HG03565 (cell line): Measurements from ENCODE around the gene TARBP2.
"Not testable (repeated sequence)": the region's sequence is repeated elsewhere in the genome, so short reads cannot be mapped to it uniquely, and the experiment has no call there.

Source experiments
- ATAC-seq: cut with Tn5 transposase; IDR thresholded peaks from one replicate; pipeline ENCODE4 v1.9.1; 2021; ENCODE audit warnings: mild to moderate bottlenecking, moderate library complexity; ENCODE audit not compliant: unreplicated experiment

TARBP2 gene

DNA sequence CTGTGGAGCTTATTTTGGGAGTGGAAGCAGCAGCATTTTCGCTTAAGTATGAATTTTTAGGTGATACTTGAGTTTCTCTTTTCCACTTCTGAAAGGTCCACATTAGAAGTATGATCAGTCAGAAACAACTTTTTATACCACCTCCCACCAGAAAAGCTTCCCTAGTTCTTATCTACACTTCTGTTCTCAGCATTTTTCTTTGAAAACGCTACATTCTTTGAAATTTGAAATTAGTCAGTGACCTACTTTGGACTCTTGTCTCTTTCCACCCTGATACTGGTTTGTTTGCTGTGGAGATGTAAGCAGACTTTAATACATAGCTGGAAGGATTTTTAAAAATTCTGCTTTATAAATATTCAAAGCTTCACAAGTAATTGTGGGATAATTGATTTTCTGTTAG, 27.0 kb upstream of the TARBP2 start:
- ATAC-seq = no peak

DNA sequence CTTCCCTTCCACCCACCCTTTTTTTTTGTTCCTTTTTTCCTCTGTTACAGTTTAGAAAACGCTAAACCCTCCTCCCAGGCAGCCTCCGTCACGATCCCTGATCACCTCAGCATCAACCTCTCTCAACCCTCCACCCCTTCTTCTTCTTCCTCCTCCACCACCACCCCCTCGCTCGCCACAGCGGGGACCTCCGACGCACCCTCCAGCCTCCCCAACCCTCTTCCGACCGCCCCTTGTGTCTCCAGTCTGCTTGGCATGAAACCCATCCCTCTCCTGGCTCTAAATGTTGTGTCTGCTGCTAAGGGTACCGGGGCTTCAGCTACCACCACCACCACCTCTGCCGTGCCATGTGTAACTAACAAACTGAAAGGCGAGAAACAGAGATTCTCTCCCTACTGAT, 26.3 kb upstream of the TARBP2 start:
- ATAC-seq = no peak

DNA sequence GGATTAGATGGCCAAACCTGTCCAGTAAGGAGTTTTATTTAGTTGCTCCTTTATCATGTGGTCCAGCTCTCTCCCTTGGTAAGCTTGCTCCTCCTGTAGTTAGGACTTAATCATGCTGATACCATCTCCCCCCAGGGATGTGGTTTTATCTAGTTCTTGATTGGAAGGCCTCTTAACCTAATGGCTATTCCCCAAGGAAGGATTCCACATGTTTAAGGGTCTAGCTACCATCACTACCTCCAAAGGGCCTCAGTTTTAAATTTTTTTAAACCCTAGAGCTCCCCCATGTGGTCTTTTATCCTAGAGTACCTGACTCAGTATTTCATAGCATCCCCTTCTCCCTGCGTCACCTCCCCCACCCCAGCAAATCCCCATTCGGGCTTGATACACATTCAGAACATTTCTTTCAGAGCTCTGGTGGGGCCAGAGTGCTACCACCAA, 24.3 kb upstream of the TARBP2 start:
- no peak for ATAC-seq

GRCh38 chr12:53478865-53479264, 22.2 kb upstream of the TARBP2 start:
- no peak for ATAC-seq

- ATAC-seq = no peak
These were observed 21.8 kb upstream of the TARBP2 start for GRCh38 chr12:53479331-53479730.

DNA sequence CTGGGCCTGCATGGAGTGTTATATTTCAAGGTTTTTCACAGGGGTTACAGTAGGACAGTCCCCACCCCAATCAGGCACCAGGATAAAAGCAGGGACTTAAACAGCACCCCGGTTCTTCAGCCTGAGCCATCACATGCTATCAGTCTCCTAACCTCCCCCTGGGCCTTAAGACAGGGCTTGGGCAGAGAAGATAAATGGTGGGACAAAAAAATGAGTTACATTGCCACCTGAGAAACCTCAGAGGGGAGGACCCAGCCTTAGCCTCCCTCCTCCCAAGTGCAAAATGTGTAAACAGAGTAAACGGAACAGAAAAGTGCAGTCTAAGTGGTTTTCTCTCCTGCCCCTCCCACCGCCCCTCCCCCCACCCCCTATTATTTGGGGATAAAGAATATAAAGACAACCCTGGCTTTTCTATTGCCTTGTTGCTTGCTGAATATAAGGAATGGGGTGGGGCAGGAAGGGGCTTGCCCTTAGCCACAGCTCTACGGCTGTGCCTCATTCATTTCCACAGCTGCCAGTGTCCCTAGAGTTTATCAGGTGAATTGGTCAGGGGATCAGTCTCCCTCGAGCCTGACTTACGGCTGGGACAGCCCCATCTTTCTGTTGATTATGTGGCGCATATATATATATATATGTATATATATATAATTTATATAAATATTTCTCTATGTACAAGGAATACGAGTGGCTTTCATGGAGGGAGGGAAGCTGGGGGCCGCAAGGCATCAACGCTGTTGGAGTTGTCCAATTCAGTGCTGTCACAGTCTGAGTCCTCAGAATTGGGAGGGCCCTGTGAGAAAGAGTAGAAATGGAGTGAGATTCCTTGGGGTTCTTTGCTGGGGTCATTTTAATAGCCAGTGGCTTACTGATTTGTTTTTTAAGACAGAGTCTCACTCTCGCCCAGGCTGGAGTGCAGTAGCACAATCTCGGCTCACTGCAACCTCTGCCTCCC, 20.3 kb upstream of the TARBP2 start:
- no peak for ATAC-seq

DNA sequence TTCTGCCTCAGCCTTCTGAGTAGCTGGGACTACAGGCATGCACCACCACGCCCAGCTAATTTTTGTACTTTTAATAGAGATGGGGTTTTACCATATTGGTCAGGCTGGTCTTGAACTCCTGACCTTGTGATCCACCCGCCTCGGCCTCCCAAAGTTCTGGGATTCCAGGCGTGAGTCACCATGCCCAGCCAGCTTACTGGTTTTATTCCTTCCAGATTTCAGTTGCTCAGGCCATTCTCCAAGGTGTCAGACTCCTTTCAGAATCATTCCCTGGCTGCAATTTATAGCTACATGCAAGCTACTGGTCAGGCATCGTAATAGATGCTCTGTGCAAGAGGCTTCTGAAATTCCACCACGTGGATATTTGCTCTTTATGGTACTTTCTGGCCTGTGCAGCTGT, 19.6 kb upstream of the TARBP2 start:
- ATAC-seq = not testable (repeated sequence)

- ATAC-seq = no peak
These were observed 19.0 kb upstream of the TARBP2 start for GRCh38 chr12:53481939-53482586.

DNA sequence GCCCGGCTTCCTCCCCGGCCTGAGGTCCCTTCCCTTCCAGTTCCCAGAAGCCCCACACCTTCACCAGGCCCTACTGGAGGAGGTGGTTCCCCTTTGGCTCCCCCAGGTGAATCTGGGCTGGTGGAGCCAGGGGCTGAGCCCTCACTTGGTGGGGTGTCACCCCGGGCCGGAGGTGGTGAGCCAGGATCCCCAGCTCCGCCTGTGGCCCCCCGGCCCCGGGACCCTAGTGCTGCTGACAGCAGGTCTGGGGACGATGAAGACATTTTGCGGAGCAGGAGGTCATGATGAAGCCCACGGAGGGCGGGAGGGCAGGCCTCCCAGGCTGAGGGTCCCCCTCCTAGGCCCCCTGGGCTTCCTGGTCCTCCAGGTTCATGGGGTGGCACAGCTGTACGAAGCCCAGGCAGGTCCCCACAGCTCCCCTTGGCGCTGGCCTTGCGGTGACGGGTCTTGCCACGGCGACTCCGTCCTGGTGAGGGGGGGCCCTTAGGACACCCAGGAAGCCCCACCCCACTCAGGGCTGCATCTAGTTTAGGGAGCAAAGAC, 18.4 kb upstream of the TARBP2 start:
- ATAC-seq = no peak

DNA sequence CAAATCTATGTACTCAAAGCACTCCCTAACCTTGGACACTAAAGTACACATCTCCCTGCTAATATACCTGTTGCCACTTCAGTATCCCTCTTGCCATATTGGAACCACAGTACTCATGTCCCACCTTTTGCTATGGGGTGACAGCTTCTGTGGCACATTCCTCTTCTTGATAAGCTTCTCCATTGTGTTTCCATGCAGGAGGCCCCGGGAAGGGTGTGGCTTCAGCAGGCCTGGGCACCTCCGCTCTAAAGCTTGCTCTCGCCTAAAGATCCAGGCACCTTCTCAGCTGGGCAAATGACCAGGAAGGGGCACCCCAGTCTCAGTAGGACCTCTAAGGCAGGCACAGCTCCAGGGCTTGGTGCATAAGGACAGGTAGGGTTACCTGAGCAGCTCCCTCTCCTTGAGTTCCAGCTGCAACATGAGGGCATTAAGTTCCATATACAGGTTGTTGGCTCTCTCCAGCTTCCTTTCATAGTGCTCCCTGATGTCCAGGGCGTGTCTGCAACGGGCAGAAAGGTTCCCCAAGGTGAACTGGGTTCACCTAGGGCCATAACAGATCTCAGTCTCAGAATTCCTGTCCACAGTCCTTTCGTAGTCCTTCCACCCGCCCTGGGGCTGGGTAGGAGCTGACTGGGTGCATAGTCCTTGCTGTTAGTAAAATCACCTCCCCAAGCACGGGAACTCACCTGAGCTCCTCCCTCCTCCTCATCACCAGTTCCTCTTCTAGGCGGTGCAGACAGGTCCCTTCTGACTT, 17.7 kb upstream of the TARBP2 start:
- ATAC-seq = no peak

- no peak for ATAC-seq
These were observed 17.1 kb upstream of the TARBP2 start for GRCh38 chr12:53483979-53484377.

GRCh38 chr12:53484686-53485575, 16.2 kb upstream of the TARBP2 start:
- no peak for ATAC-seq

DNA sequence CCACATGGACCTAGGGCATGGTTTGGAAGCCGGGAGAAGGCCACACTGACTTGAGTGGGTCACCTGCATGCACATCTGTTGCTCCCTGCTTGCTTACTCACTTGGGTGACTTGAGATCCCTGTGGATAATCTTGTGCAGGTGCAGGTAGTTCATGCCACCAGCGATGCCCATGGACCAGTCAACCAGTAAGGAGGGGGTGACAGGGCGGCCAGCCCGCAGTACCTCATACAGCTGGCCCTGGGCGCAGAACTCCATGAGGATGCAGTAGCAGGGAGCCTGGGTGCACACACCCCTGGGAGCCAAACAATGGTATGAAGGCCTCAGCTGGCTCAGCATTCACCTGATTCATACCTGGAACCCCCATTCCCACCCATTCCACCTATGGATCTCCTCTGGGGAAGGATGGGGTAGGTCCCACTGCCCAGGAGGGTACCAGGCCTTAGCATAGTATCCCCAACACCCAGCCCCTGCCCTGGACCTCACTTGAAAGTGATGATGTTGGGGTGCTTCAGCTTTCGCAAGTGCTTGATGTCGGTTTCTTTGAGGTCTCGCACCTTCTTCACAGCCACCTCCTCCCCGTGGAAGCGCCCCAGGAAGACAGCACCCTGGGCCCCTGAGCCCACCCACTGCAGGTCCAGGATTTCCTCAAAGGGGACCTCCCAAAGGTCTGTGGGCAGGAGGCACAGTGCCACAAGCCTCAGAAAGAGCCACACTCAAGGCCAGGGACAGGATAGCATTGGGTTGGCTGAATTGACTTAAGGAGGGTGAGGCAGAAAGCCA, 14.9 kb upstream of the TARBP2 start:
- no peak for ATAC-seq

- no peak for ATAC-seq
These were observed 14.2 kb upstream of the TARBP2 start for GRCh38 chr12:53486736-53487487.

DNA sequence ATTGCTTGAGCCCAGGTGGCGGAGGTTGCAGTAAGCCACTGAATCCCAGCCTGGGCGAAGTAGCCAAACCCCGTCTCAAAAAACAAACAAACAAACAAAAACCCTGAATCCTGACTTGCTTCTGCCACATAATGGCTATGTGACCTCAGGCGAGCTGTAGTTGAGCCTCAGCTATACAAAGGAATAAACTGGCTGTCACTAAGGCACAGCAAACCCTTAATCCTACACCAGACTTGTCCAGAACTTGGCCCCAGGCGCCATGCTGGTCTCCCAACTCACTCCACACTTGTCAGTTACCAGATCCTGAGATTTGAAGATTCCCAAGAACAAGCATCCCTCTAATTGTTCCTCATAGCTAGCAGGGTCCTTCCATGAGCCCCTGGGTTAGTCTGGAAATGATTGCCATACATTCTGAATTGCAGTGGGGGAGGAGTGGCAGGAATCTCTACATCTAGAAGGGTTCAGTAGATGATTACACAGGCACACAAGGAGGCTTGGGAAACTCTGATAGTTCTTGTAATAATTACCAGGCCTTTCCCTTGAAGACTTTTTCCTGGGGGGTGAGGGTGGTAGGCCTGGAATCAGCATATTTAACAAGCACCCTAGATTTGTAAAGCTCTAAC, 11.7 kb upstream of the TARBP2 start:
- ATAC-seq = no peak

DNA sequence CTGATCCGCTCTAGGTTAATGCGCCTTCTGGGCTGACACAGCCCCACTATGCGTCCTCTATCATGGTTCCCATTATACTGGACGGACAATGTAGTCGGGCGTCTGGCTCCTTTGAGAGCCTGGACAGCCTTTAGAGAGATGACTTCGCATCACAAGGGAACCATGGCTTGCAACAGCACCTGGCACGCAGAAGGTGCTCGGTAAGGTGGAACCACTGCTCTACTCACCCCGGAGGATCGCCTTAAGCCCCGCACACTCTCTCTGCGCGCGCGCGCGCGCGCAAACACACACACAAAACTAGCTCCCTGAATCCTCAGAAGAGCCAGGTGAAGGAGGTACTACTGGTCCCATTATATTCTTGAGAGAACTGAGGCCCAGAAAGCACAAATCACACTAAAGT, 8.9 kb upstream of the TARBP2 start:
- no peak for ATAC-seq

GRCh38 chr12:53492830-53493609, 8.1 kb upstream of the TARBP2 start:
- peak; percentile 81 for ATAC-seq
